GM12878 (cell line): ENCODE data around the gene ACADVL. TPM values are rescaled to one million over a fixed set of nuclear protein-coding genes. Genes with fewer than 3 reads are reported as not detected.

ENCODE experiments used
- ATAC-seq: fragments of 200-7000 bp; cut with Tn5 transposase; 3 replicates; pipeline ENCODE4 v1.9.1; 2020; ENCODE audit warnings: mild to moderate bottlenecking, moderate library complexity
- BruUV-seq: library from RNA; stranded (reverse); fragments of 400-500 nt; replicated peaks from 2 replicates; lab custom pipeline; 2021; lab: Mats Ljungman, UMichigan
- CTCF ChIA-PET: fragments of 300-600 bp; sonication (Branson Sonifier 250); formaldehyde crosslinking; extraction: SDS; loops from one replicate; lab custom pipeline; 2021; ENCODE audit warnings: inconsistent platforms; lab: Yijun Ruan, JAX
- POLR2A ChIA-PET: fragments of 350-600 bp; formaldehyde crosslinking; extraction: SDS; loops from one replicate; lab custom pipeline; 2021; ENCODE audit warnings: inconsistent platforms; lab: Charles Lee
- RAD21 ChIA-PET: fragments of 300-600 bp; sonication (Branson Sonifier 250); formaldehyde crosslinking; loops from one replicate; lab custom pipeline; 2023; ENCODE audit warnings: antibody characterized with exemption; ENCODE audit not compliant: unreplicated experiment; lab: Charles Lee
- SMC1A ChIA-PET: fragments of 300-600 bp; sonication (Branson Sonifier 250); formaldehyde crosslinking; loops from one replicate; lab custom pipeline; 2023; ENCODE audit not compliant: unreplicated experiment, uncharacterized antibody; lab: Charles Lee
- DNase-seq: peaks from one replicate; pipeline ENCODE4 v3.0.0-alpha.2; 2011; ENCODE audit warnings: low read depth, low spot score
- FAIRE-seq: peaks from 3 replicates; lab custom pipeline; 2011; peaks lifted over from hg19 to GRCh38; lab: Jason Lieb, UNC
- H2AFZ ChIP-seq: 2 replicates; pipeline ENCODE4 v1.6.0; 2011; ENCODE audit warnings: low read depth, low read length, control low read depth; ENCODE audit not compliant: control insufficient read depth
- H3K27ac ChIP-seq: 2 replicates; pipeline ENCODE4 v1.5.1; 2011; ENCODE audit warnings: control low read depth; ENCODE audit not compliant: control insufficient read depth, insufficient read depth
- H3K27me3 ChIP-seq, 2 experiments: replicated peaks in 1 of 2; 2 replicates each; pipeline versions ENCODE4 v1.6.0 to v1.6.1; 2011; ENCODE audit warnings: low read length in 1 of 2; ENCODE audit not compliant: control insufficient read depth in 2 of 2, insufficient read depth in 2 of 2
- H3K36me3 ChIP-seq, 2 experiments: 2 replicates each; pipeline ENCODE4 v1.5.1; 2011; ENCODE audit warnings: low read length in 1 of 2; ENCODE audit not compliant: control insufficient read depth in 2 of 2, insufficient read depth in 2 of 2
- H3K4me1 ChIP-seq: 2 replicates; pipeline ENCODE4 v1.6.1; 2011; ENCODE audit warnings: mild to moderate bottlenecking, low read length, moderate library complexity, mixed read lengths; ENCODE audit not compliant: control insufficient read depth, insufficient read depth
- H3K4me2 ChIP-seq: 2 replicates; pipeline ENCODE4 v1.6.0; 2011; ENCODE audit warnings: control low read depth; ENCODE audit not compliant: control insufficient read depth, insufficient read depth
- H3K4me3 ChIP-seq: fragments of 200-600 bp; sonication (generic); 2 replicates; pipeline ENCODE4 v1.5.1; 2016
- H3K79me2 ChIP-seq: 2 replicates; pipeline ENCODE4 v1.6.0; 2011; ENCODE audit warnings: low read length; ENCODE audit not compliant: control insufficient read depth, insufficient read depth
- H3K9ac ChIP-seq: 2 replicates; pipeline ENCODE4 v1.8.0; 2011; ENCODE audit warnings: low read length, control low read depth, mixed read lengths; ENCODE audit not compliant: control insufficient read depth, insufficient read depth
- H3K9me3 ChIP-seq: replicated peaks from 3 replicates; pipeline ENCODE4 v1.5.1; 2011; ENCODE audit warnings: mild to moderate bottlenecking, low read length; ENCODE audit not compliant: control insufficient read depth, insufficient read depth
- H4K20me1 ChIP-seq: 2 replicates; pipeline ENCODE4 v1.6.0; 2011; ENCODE audit not compliant: control insufficient read depth, insufficient read depth
- CBFB ChIP-seq: IDR thresholded peaks from 2 replicates; pipeline ENCODE4 v1.6.1; 2016; ENCODE audit warnings: antibody characterized with exemption, low read depth
- EP300 ChIP-seq, 2 experiments: fragments of 150-350 bp in 1 of 2; IDR thresholded peaks; 2 replicates each; pipeline ENCODE4 v1.6.1; 2011 to 2012; ENCODE audit warnings: low read depth in 2 of 2, low read length in 2 of 2, borderline replicate concordance in 1 of 2, improper control_type of control experiment in 1 of 2, inconsistent platforms in 1 of 2; ENCODE audit not compliant: control insufficient read depth in 1 of 2
- ETV6 ChIP-seq, 2 experiments: fragments of 450-650 bp in 1 of 2; IDR thresholded peaks in 1 of 2; conservative IDR thresholded peaks in 1 of 2; 2 replicates each; pipeline ENCODE4 v1.6.1; 2014; ENCODE audit warnings: antibody characterized with exemption in 1 of 2, borderline replicate concordance in 1 of 2, low read depth in 1 of 2, mild to moderate bottlenecking in 1 of 2, moderate library complexity in 1 of 2
- JUNB ChIP-seq: IDR thresholded peaks from 2 replicates; pipeline ENCODE4 v1.6.1; 2016; ENCODE audit warnings: antibody characterized with exemption, mild to moderate bottlenecking
- MTA3 ChIP-seq: IDR thresholded peaks from 2 replicates; pipeline ENCODE4 v1.6.1; 2012; ENCODE audit warnings: low read length, inconsistent platforms, borderline replicate concordance
- PAX8 ChIP-seq: fragments of 450-650 bp; IDR thresholded peaks from 2 replicates; pipeline ENCODE4 v1.6.1; 2017; ENCODE audit warnings: mild to moderate bottlenecking, moderate library complexity
- RCOR1 ChIP-seq: conservative IDR thresholded peaks from 2 replicates; pipeline ENCODE4 v1.6.1; 2012; ENCODE audit warnings: low read depth, low read length, improper control_type of control experiment
- SREBF2 ChIP-seq: IDR thresholded peaks from 2 replicates; pipeline ENCODE4 v1.6.1; 2012; ENCODE audit warnings: mild to moderate bottlenecking, low read length
- TCF3 ChIP-seq: IDR thresholded peaks from 2 replicates; pipeline ENCODE4 v1.6.1; 2012; ENCODE audit warnings: low read depth, mild to moderate bottlenecking, low read length, borderline replicate concordance; ENCODE audit not compliant: insufficient read depth
- WGBS: methylation state at CpG from one replicate; pipeline ENCODE4 v1.1.6; 2016; ENCODE audit warnings: low lambda C conversion rate; ENCODE audit not compliant: insufficient replicate concordance, insufficient coverage; ENCODE audit errors: missing lambda C conversion rate; 5-methylcytosine and 5-hydroxymethylcytosine counted together
- in situ Hi-C: fragments of 300-500 bp; cut with MboI; formaldehyde crosslinking; loops from 9 replicates; pipeline ENCODE4 v1.14.3; 2018; ENCODE audit warnings: mixed read lengths
- intact Hi-C: fragments of 100-400 bp; cut with micrococcal nuclease; formaldehyde crosslinking; loops from one replicate; pipeline ENCODE4 v1.14.2; 2022; ENCODE audit not compliant: unreplicated experiment
- polyA plus RNA-seq, 11 experiments: library from polyadenylated mRNA; depleted of rRNA in 4 of 11; unstranded in 6 of 11; stranded (reverse) in 5 of 11; fragments of >200 nt; fragmentation: Nextera tagmentation in 4 of 11; fragmentation: Illumina TruSeq in 1 of 11; extraction: Ambion mirVana in 4 of 11; extraction: Trizol in 1 of 11; gene quantifications; 1 replicate in 1 of 11; 2 replicates in 10 of 11; pipeline versions ENCODE4 v1.2.1 to v1.2.3, GENCODE V29; 2011 to 2016; ENCODE audit warnings: inconsistent platforms in 2 of 11, missing spikeins in 2 of 11, low read depth in 1 of 11
- total RNA-seq, 4 experiments: library from RNA; depleted of rRNA in 3 of 4; stranded (reverse); fragments of >200 nt in 3 of 4; fragmentation: Illumina TruSeq in 1 of 4; extraction: Trizol in 1 of 4; gene quantifications; 2 replicates each; pipeline versions ENCODE4 v1.2.1 to v1.2.3, GENCODE V29; 2013 to 2021

The ACADVL gene
- total and polyA plus RNA-seq, 10 of the 15 experiments (the other 5 are each of a cell fraction or from before 2014, with no cell fraction given) = 25.4 to 232 (median 180) TPM

GRCh38 chr17:7176107-7176840, 43.5 kb upstream of the ACADVL start:
- in situ Hi-C loops = no loop called here
- no peak for DNase-seq
- no peak for ATAC-seq
- Histone ChIP-seq H2AFZ (no peak overlapping the region), H3K79me2 (no peaks in the 10 kb centered on the region), H3K4me3 (no peak overlapping the region), H3K9ac (no peak overlapping the region), H3K27me3 (peaks cover 2 to 6% of the 10 kb centered on the region in 2 experiments; a peak in 3 of 4 replicates), H4K20me1 (no peaks in the 10 kb centered on the region), H3K36me3 (no peaks in the 10 kb centered on the region), H3K4me2 (no peak overlapping the region), H3K4me1 (peaks cover 6% of the 10 kb centered on the region), H3K9me3 (no peaks in the 10 kb centered on the region; the same call in 2 of the 3 replicates), H3K27ac (no peak overlapping the region)
- FAIRE-seq = no peak
- POLR2A ChIA-PET = no interaction called here
- intact Hi-C loops = loop anchor here (2.0 to 10.0 kb wide), 2 partner anchors 129 to 261 kb away; no protein-coding TSS in a partner anchor
- no TSS peak for BruUV-seq
- CTCF ChIA-PET = interaction anchor here (1.3 to 3.5 kb wide), 6 partner anchors 9 to 333 kb away, joined by 4 to 34 read pairs (median 6); no protein-coding TSS in a partner anchor
- RAD21 ChIA-PET = interaction anchor here (1.3 to 2.7 kb wide), 5 partner anchors 36 to 261 kb away, joined by 4 to 14 read pairs (median 6); no protein-coding TSS in a partner anchor
- WGBS = 100% methylated on average over 1 of the region's 1 CpG
- SMC1A ChIA-PET = interaction anchor here (2.6 kb wide), 1 partner anchor 130 kb away, joined by 14 read pairs; no protein-coding TSS in a partner anchor
- TF ChIP-seq EP300 (IDR thresholded peaks at IDR 0.05; ENCODE audit: borderline replicate concordance in 1 of 2, control insufficient read depth in 1 of 2, low read depth in 2 of 2, low read length in 2 of 2) (no peak), JUNB (no peak), CBFB (no peak), ETV6 (conservative IDR thresholded peaks at IDR 0.05 in 1 of 2, IDR thresholded peaks at IDR 0.05 in 1 of 2; ENCODE audit: borderline replicate concordance in 1 of 2, low read depth in 1 of 2) (no peak), PAX8 (no peak), SREBF2 (no peak), RCOR1 (no peak), TCF3 (no peak), MTA3 (no peak)
